ENCODE results near the gene POC1B.

POC1B gene

DNA sequence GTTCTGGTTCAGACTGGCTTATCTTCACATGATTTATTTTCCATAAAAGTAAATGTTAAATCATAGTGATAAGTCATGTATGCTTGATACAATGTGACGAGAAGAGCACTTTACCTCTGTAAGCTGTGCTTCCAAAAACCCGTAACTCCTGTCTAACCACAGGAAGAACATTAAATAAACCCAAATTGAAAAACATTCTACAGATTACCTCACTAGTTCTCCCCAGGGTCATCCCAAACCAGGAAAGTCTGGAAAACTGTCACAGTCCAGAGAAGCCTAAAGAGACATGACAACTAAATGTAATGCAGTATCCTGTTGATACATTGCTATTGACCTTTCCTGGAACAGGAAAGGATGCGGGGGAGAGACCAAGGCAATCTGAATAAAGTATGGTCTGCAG is 141.0 kb downstream of the POC1B start:
- DNase-seq (ENCODE audit: low spot score), result no peak

DNA sequence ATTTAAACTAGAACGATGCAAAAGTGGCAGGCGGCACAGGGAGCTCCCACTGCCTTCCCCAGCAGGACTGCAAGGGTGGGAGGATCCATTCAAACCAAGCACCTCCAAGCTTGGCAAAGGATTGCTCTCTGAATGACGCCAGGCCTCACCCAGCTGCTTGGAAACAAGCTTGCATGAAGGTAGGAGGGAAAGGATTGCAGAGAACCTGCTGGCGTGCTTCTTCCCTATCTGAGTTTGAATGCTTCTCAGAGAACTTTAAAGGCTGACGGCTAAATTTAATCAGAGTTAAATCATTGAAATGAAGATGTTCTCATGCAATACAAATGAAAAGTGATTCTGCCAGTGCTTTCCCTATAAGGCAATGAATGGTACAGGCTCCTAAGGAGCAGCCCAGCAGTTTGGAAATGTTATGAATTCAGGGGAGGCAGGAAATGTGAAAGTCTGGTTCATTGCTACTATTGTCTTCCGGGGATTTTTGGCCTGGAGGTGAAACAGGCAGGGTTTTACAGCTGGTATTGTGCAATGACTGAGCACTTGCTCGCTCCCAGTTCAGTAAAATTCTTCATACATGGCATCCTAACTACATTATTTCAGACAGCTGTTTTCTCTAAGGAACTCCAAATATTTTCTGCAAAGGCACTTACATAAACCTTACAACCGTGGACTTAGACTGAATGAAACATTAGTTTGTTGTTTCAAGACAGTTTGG is 141.6 kb downstream of the POC1B start:
- no peak for DNase-seq (ENCODE audit: low spot score)

DNA sequence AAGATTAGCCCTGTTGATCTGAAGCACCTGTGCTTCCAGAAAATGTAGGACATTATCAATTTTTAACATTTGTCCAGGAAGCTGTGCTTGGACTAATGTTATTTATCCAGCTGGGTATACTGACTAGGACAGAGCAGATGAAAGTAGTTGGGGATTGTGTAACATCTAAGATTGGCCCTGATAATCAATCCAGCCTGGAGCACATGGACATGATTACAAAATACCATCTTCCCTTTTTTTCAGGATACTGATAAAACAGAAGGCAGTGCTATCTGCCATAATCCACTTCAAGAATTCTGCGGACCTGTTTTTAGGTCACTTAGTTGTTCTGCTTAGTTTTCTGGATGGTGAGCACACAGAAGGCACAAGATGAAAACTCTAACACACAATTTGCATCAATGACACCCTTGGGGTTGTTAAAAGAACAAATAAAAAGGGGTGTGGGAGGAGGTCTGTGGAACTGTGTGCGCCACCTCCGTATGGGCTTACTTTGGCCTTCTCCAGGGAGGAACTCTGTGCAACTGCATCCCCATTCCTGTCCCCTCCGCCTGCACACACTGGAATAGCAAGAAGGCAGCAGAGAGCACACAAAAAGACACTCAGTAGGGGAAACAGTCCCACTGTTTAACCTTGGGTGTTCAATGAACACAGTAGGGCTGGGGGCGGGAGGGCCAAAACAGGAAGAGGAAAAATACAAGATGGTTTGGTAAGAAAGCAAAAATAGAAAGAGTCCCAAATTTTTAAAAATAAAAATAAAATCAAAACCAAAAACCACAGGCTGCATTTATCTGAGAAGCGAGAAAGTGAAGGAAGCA is 142.4 kb downstream of the POC1B start:
- DNase-seq (ENCODE audit: low spot score), result peak; percentile 57

DNA sequence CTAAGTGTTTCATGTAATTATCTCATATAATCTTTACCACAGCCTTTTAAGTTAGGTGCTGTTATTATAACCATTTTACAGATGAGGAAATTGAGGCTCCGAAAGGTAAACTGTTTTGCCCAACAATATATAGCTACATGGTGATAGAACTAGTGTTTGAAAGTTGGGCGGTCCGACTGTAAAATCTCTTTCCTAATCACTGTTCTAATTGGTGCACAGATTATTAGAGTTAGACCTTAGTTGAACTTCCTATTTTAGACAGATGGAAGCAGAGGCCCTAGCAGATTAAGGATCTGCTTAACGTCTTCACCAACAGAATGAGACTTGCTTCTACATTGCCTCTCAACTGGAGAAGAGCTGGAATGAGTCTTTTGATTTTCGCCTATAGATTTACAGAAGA is 143.5 kb downstream of the POC1B start:
- no peak for DNase-seq (ENCODE audit: low spot score)

DNA sequence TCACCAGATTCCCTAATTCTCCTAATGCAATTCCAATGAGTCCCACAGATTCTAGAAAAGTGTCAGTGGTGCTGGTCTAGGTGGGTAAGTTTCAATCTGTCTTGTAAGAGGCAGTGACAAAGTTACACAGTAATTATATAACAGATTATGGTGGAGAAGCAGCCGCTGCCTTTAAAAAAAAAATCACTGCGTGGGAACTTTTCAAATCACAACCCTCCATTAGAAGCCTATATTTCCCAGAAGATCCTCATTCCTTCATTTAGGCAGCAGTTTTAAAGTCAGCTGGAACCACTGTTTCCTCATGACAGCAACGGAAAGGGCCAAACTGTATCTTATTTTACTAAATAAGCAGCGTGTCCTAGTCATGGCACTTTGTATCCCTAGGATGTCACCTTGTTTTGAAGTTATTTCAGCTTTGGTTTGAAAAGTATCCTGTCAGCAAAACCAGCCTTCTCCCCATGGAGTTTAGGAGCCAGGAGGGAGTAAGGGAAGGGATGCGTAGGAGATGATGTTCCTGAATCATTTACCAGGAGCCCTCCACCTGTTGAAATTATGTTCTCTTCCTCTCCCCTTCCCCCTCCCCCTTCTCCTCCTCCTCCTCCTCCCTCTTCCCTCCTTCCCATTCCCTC is 145.9 kb downstream of the POC1B start:
- DNase-seq (ENCODE audit: low spot score), result no peak

DNA sequence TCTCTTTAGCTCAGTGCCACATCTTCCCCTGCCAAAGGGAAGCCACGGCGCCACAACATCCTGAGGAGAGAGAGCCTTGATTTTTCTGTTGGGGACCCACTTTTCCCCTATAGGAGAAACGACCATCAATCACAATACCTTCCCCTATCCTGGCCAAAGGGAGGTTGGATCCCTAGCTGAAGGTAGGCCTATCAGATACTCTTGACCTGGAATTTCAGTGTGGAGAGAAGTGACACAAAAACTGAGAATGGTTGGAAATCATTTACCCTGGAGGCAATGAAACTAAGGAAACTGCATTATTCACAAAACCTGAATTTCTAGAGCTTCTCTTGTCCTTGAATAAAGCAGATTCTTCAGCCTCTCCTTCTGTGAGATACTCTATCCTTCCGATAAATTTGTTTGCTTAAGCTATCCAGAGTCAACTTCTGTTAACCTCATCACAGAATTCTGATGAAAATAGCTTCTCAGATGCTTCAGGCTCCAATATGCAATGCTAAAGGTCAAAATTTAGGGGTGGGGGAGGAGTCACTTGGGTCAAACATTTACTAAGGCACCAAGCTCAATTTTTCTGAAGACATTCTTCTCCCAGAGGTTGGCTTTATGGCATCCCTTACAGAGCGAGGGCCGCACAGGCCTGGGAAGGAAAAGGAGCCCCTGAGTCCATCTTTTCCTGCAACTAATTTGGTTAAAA is 146.6 kb downstream of the POC1B start:
- no peak for DNase-seq (ENCODE audit: low spot score)

DNA sequence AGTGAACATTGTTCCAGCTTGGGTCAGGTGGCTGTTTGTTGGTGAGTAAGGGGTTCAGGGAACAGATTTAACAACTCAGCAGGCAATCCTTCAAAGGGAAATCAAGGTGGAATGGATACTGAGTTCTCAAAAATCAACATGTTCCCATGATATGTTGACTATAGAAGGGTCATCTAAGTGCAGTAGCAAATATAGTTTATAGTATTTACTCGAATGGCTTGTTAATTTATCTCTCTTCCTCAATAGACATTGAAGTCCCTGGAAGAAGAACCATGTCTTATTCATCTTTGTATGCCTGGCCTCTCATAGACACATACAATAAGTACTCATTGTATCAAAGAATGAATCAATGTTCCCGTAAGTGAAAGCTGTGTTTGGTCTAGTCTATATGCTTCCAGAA is 149.0 kb downstream of the POC1B start:
- DNase-seq (ENCODE audit: low spot score), result no peak

DNA sequence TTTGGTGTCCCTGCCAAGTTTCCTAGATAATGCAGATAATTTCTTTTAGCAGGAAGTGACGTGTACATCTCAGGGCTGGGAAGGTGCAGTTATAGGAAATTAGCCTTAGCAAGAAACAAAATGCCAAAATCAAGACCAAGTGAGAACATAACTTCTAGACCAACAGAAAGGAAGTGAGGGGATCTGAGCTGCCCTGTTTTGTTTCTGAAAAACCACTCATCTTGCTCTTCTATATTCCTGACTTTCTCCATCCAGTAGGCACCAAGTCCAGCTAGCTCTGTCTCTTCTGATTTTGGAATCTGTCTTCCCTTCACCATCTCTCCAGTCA is 149.7 kb downstream of the POC1B start:
- no peak for DNase-seq (ENCODE audit: low spot score)

DNA sequence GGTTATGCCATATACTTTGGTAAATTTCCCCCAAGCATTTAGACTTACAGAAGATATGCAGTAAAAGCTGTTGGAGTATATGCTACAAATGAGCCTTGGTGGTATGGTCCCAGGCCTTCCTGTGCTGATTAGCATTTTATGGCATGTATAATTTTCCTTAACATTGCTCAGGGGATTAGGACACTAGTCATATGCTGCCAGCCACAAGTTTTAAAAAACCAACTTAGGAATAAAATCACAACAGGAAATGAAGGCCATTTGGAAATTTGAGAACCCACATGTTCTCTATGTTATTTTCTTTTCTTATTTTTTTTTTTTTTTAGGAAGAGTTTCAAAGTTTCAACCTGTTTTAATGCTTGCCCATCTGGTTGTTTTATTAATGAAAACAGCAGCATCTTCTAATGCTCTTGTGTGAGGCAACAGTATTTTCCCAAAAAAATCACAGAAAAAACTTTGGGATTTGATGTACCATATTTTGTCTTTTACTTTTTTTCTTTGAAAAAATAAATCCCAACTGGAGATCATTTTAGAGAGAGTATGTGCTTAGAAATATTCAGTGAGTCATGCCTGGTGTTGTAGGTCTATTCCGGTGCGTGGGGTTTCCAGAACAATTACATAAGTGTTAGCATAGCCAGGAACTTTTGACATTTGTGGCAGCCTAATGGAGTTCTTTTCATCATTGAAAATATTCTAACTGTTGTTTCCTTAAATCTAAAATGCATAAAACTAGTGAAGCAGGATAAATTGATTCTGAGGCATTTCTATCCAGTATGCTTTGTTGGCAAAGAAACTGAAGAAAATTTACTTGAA is 151.9 kb downstream of the POC1B start:
- no peak for DNase-seq (ENCODE audit: low spot score)

DNA sequence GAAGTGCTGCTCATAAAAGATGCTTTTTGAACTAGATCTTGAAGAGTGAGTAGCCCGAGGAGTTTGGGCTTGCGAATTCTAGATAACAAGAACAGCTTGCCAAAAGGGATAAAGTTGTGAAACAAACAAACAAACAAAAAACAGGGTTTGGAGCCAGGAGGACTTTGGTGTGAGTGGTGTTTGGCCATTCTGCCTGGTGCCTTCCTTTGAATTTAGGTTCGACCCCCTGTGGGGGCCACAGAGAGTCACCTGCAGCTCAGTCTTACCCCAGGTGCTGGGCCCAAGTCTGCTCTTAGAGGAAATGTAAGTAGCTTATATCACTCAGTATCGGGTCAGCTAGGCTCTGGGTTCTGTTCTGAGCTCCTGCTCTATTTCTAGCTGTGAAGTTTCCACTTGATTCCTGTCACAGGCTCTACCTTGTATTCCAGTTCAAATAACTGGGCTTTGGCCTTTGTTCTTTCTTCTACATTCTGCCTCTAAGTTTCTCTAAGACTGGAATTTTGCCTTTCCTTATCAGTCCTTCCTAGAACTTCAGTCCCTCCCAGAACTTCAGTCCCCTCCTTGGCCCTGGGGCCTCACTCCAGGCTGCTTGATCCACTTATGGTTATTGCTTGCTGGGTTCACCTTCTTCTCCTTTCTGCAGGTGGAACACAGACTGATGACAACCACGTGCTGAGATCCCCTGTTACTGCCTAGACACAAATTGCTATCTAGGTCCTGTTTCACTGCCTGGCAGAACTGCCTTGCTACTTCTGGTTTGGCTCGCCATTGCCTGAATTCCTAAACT is 153.1 kb downstream of the POC1B start:
- DNase-seq (ENCODE audit: low spot score), result no peak

DNA sequence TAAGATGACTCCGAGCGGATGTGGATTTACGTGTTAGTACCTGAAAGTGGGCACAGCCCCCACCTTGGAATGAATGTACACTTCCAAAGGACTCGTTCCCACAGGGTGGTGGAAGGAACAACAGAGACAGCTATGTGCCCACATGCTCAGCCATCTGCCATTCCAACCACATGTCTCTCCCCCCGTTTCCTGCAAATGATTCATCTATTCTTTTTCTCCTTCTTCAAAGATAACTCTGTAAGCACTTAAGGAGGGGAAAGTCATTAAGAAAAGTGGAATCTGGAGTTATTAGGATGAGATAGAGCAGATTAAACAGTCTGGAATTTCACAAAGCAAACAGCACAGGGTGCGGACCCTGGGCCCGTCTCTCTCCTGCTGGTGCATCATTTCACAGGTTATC is 155.0 kb downstream of the POC1B start:
- DNase-seq (ENCODE audit: low spot score), result no peak

DNA sequence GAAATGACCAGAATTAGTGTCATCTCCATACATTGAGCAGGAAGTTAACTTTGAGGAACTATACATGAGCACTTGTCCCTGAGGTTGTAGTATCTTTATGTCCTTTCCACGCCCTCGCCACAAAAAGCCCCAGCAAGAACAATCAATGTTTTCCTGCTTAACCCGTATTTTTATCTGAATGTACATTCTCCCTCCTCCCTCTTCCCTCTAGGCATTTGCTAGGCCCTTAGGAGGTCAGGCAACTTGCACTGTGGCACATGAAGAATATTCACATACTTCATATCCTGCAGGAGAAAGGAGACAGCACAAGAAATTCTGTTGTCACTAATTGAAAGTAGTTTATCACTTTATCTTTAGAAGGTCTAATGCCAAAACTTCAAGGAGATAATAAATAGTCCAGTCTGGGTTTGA is 155.4 kb downstream of the POC1B start:
- DNase-seq (ENCODE audit: low spot score), result no peak
